Liver (tissue), 9 donors: ENCODE results near the gene PARD3. TPM values are rescaled to one million over a fixed set of nuclear protein-coding genes. Genes with fewer than 3 reads are reported as not detected.

Source experiments
- DNase-seq: peaks from one replicate; pipeline ENCODE4 v3.0.0-alpha.2; 2017; ENCODE audit warnings: low spot score
- H3K27ac ChIP-seq, 2 donors: one replicate each; pipeline ENCODE4 v1.7.0; 2013; ENCODE audit warnings: inconsistent platforms in 2 of 2, low read length in 2 of 2, control low read depth in 1 of 2, low read depth in 1 of 2, mild to moderate bottlenecking in 1 of 2
- H3K27me3 ChIP-seq, 4 donors: one replicate each; pipeline versions ENCODE4 v1.6.1 to v1.7.0; 2013; ENCODE audit warnings: low read length in 3 of 4, inconsistent platforms in 1 of 4, mild to moderate bottlenecking in 1 of 4, moderate library complexity in 1 of 4; ENCODE audit not compliant: control insufficient read depth in 4 of 4, insufficient read depth in 4 of 4
- H3K36me3 ChIP-seq, 4 donors: one replicate each; pipeline versions ENCODE4 v1.6.1 to v1.7.0; 2013; ENCODE audit warnings: low read length in 3 of 4, mild to moderate bottlenecking in 3 of 4, low read depth in 1 of 4, moderate library complexity in 1 of 4; ENCODE audit not compliant: control insufficient read depth in 4 of 4, insufficient read depth in 3 of 4
- H3K4me1 ChIP-seq, 4 donors: one replicate each; pipeline versions ENCODE4 v1.6.1 to v1.7.0; 2013; ENCODE audit warnings: low read length in 3 of 4, mild to moderate bottlenecking in 3 of 4, moderate library complexity in 1 of 4; ENCODE audit not compliant: control insufficient read depth in 4 of 4, insufficient read depth in 4 of 4
- H3K4me3 ChIP-seq, 3 donors: one replicate each; pipeline versions ENCODE4 v1.6.1 to v1.7.0; 2013; ENCODE audit warnings: low read length in 3 of 3, control low read depth in 1 of 3, low read depth in 1 of 3, mild to moderate bottlenecking in 1 of 3
- H3K9ac ChIP-seq, 2 donors: one replicate each; pipeline ENCODE4 v1.7.0; 2013; ENCODE audit warnings: low read length in 2 of 2, mild to moderate bottlenecking in 2 of 2, moderate library complexity in 2 of 2, control low read depth in 1 of 2, low read depth in 1 of 2
- H3K9me3 ChIP-seq, 4 donors: one replicate each; pipeline versions ENCODE4 v1.6.1 to v1.7.0; 2013; ENCODE audit warnings: low read length in 3 of 4; ENCODE audit not compliant: control insufficient read depth in 4 of 4
- ATF3 ChIP-seq: IDR thresholded peaks from 2 replicates; pipeline ENCODE4 v1.6.1; 2016; ENCODE audit warnings: antibody characterized with exemption
- CTCF ChIP-seq: fragments of 150-350 bp; IDR thresholded peaks from 2 replicates; pipeline ENCODE4 v1.5.1; 2017; ENCODE audit warnings: improper control_type of control experiment, low read depth, low read length; ENCODE audit not compliant: missing input control
- EGR1 ChIP-seq, 2 donors: IDR thresholded peaks; 2 replicates each; pipeline ENCODE4 v1.6.1; 2016 to 2018; ENCODE audit warnings: antibody characterized with exemption in 2 of 2, low read depth in 2 of 2
- FOXA1 ChIP-seq: IDR thresholded peaks from 2 replicates; pipeline ENCODE4 v1.6.1; 2016; ENCODE audit warnings: antibody characterized with exemption
- FOXA2 ChIP-seq: IDR thresholded peaks from 2 replicates; pipeline ENCODE4 v1.6.1; 2016; ENCODE audit warnings: antibody characterized with exemption
- GABPA ChIP-seq, 2 donors: IDR thresholded peaks in 1 of 2; conservative IDR thresholded peaks in 1 of 2; 2 replicates each; pipeline ENCODE4 v1.6.1; 2016; ENCODE audit warnings: antibody characterized with exemption in 2 of 2, mild to moderate bottlenecking in 1 of 2, moderate library complexity in 1 of 2
- HNF4A ChIP-seq, 2 donors: conservative IDR thresholded peaks; 2 replicates each; pipeline ENCODE4 v1.6.1; 2016; ENCODE audit warnings: antibody characterized with exemption in 2 of 2, mild to moderate bottlenecking in 2 of 2
- HNF4G ChIP-seq: IDR thresholded peaks from 2 replicates; pipeline ENCODE4 v1.6.1; 2016; ENCODE audit warnings: antibody characterized with exemption
- JUND ChIP-seq, 2 donors: IDR thresholded peaks; 2 replicates each; pipeline ENCODE4 v1.6.1; 2016; ENCODE audit warnings: antibody characterized with exemption in 2 of 2
- NR2F2 ChIP-seq: IDR thresholded peaks from 2 replicates; pipeline ENCODE4 v1.6.1; 2016; ENCODE audit warnings: antibody characterized with exemption
- RAD21 ChIP-seq, 2 donors: IDR thresholded peaks; 2 replicates each; pipeline ENCODE4 v1.6.1; 2016; ENCODE audit warnings: antibody characterized with exemption in 2 of 2, mild to moderate bottlenecking in 2 of 2
- REST ChIP-seq: IDR thresholded peaks from 2 replicates; pipeline ENCODE4 v1.6.1; 2016; ENCODE audit warnings: antibody characterized with exemption, mild to moderate bottlenecking
- RXRA ChIP-seq, 2 donors: IDR thresholded peaks; 2 replicates each; pipeline ENCODE4 v1.6.1; 2017 to 2018; ENCODE audit warnings: antibody characterized with exemption in 2 of 2, mild to moderate bottlenecking in 1 of 2
- SP1 ChIP-seq: IDR thresholded peaks from 2 replicates; pipeline ENCODE4 v1.6.1; 2018; ENCODE audit warnings: antibody characterized with exemption, mild to moderate bottlenecking
- TAF1 ChIP-seq: conservative IDR thresholded peaks from 2 replicates; pipeline ENCODE4 v1.6.1; 2016; ENCODE audit warnings: antibody characterized with exemption, mild to moderate bottlenecking
- YY1 ChIP-seq: IDR thresholded peaks from 2 replicates; pipeline ENCODE4 v1.6.1; 2016; ENCODE audit warnings: antibody characterized with exemption, mild to moderate bottlenecking
- ZBTB33 ChIP-seq: IDR thresholded peaks from 2 replicates; pipeline ENCODE4 v1.6.1; 2016; ENCODE audit warnings: antibody characterized with exemption
- WGBS: extraction: QIAGEN DNeasy Blood & Tissue Kit; methylation state at CpG from one replicate; pipeline ENCODE4 v1.1.7; 2013; 5-methylcytosine and 5-hydroxymethylcytosine counted together
- polyA plus RNA-seq, 2 donors: library from polyadenylated mRNA; stranded (reverse) in 1 of 2; unstranded in 1 of 2; fragments of 200-250 nt in 1 of 2; fragments of >200 nt in 1 of 2; fragmentation: Nextera tagmentation in 1 of 2; extraction: Ambion mirVana in 1 of 2; gene quantifications; one replicate each; pipeline versions ENCODE4 v1.2.1 to v1.2.3, GENCODE V29; 2013 to 2015
- total RNA-seq, 2 donors: library from RNA; depleted of rRNA; stranded (reverse); fragments of >200 nt; gene quantifications; one replicate each; pipeline ENCODE4 v1.2.3, GENCODE V29; 2014
- donor health status: healthy.
- donor health status: healthy.
- donor health status: healthy.
- donor health status: healthy.
- donor health status: healthy.

The PARD3 gene
- total and polyA plus RNA-seq, 4 donors, result 12.3 to 43.8 (median 13.5) TPM

GRCh38 chr10:34470307-34470706 lies 344.8 kb downstream of the PARD3 start (continued):
- TF ChIP-seq FOXA2 (no peak), HNF4G (peak; percentile 83), ATF3 (no peak)

- no peak overlapping the region for H3K4me3 ChIP-seq
- H3K27me3 ChIP-seq, result no peaks in the 10 kb centered on the region
- H3K9me3 ChIP-seq, result no peaks in the 10 kb centered on the region
- H3K4me1 ChIP-seq, result peaks cover 2 to 14% (median 6%) of the 10 kb centered on the region in 4 donors
- H3K9ac ChIP-seq, result no peak overlapping the region
- DNase-seq, result no peak
- peaks cover 0 to 3% (median 1%) of the 10 kb centered on the region in 4 donors for H3K36me3 ChIP-seq
- TF ChIP-seq RAD21 (IDR thresholded peaks at IDR 0.05) (no peak), TAF1 (no peak), FOXA1 (no peak), FOXA2 (no peak), YY1 (no peak), SP1 (no peak), RXRA (IDR thresholded peaks at IDR 0.05) (no peak), NR2F2 (no peak), HNF4A (conservative IDR thresholded peaks at IDR 0.05) (no peak), ATF3 (no peak), REST (no peak), ZBTB33 (no peak), GABPA (IDR thresholded peaks at IDR 0.05 in 1 of 2, conservative IDR thresholded peaks at IDR 0.05 in 1 of 2) (no peak)
- 88% methylated on average over 2 of the region's 2 CpGs for WGBS
- no peak overlapping the region for H3K27ac ChIP-seq
These were observed 345.6 kb downstream of the PARD3 start for GRCh38 chr10:34469446-34469845.

GRCh38 chr10:34467902-34468301 lies 347.2 kb downstream of the PARD3 start:
- Histone ChIP-seq H3K27ac (no peak overlapping the region), H3K9ac (no peak overlapping the region), H3K4me1 (peaks cover 3 to 14% (median 7%) of the 10 kb centered on the region in 4 donors), H3K4me3 (no peak overlapping the region), H3K27me3 (no peaks in the 10 kb centered on the region), H3K36me3 (peaks cover 0 to 3% (median 1%) of the 10 kb centered on the region in 4 donors), H3K9me3 (no peaks in the 10 kb centered on the region)
- no peak for DNase-seq
- WGBS, result 94% methylated on average over 2 of the region's 2 CpGs
- TF ChIP-seq HNF4G (no peak), YY1 (no peak), NR2F2 (no peak), RAD21 (IDR thresholded peaks at IDR 0.05) (no peak), EGR1 (IDR thresholded peaks at IDR 0.05; ENCODE audit: low read depth in 2 of 2) (no peak), REST (no peak), JUND (IDR thresholded peaks at IDR 0.05) (no peak), SP1 (no peak), CTCF (no peak), TAF1 (no peak), RXRA (IDR thresholded peaks at IDR 0.05) (no peak), GABPA (IDR thresholded peaks at IDR 0.05 in 1 of 2, conservative IDR thresholded peaks at IDR 0.05 in 1 of 2) (no peak), ATF3 (no peak), HNF4A (conservative IDR thresholded peaks at IDR 0.05) (no peak), FOXA2 (no peak)
